Measurements from ENCODE around the gene ZKSCAN5. TPM values are rescaled to one million over a fixed set of nuclear protein-coding genes. Genes with fewer than 3 reads are reported as not detected.

ZKSCAN5 gene
- total and polyA plus RNA-seq, 2 experiments from 2014 or later, result 4.6 to 13.4 TPM

- no peak for TF ChIP-seq ZNF462 (CRISPR knock-in tag; IDR thresholded peaks at IDR 0.05)
- TF ChIP-seq EZH2 (IDR thresholded peaks at IDR 0.05; ENCODE audit: low read depth, unreplicated experiment), result no peak
- no peak for TF ChIP-seq JUNB (IDR thresholded peaks at IDR 0.05; ENCODE audit: unreplicated experiment)
These were observed 43.8 kb upstream of the ZKSCAN5 start (continued) for GRCh38 chr7:99460651-99461050.

- Mint-ChIP-seq H3K4me1 (peaks cover 12% of the 10 kb centered on the region; the same call in 2 of the 3 replicates), H3K9me3 (no peaks in the 10 kb centered on the region), H3K4me3 (no peak overlapping the region), H3K27me3 (ENCODE audit: insufficient read depth, low read depth, poor library complexity) (peaks cover 21% of the 10 kb centered on the region), H3K36me3 (ENCODE audit: low read depth) (peaks cover 83% of the 10 kb centered on the region), H3K27ac (no peak overlapping the region)
- Histone ChIP-seq H3K36me3 (ENCODE audit: insufficient read depth) (peaks cover 16% of the 10 kb centered on the region), H3K4me3 (no peak overlapping the region), H3K27ac (ENCODE audit: low read depth) (no peak overlapping the region), H3K79me2 (replicated peaks; ENCODE audit: insufficient read depth) (peaks cover 81% of the 10 kb centered on the region), H3F3A (replicated peaks; ENCODE audit: low read depth) (peaks cover 49% of the 10 kb centered on the region), H3K4me1 (ENCODE audit: insufficient read depth) (peaks cover 6% of the 10 kb centered on the region), H3K9me2 (ENCODE audit: insufficient read depth) (no peaks in the 10 kb centered on the region), H4K20me1 (replicated peaks; ENCODE audit: insufficient read depth) (peaks cover 43% of the 10 kb centered on the region), H2AFZ (no peak overlapping the region), H3K4me2 (no peak overlapping the region), H3K27me3 (ENCODE audit: insufficient read depth) (no peaks in the 10 kb centered on the region)
- ATAC-seq (no peak), DNase-seq (ENCODE audit: low spot score) (peak; percentile 35)
- no peak for TF ChIP-seq ZNF331 (CRISPR knock-in tag; IDR thresholded peaks at IDR 0.05; ENCODE audit: low read depth)
- TF ChIP-seq CTCF (conservative IDR thresholded peaks at IDR 0.05; ENCODE audit: low read depth in 2 of 2), result 0 out of 4 replicates have a peak, but pooled peaks of 1 of the 2 experiments have one; percentile 11
These were observed 43.2 kb upstream of the ZKSCAN5 start for GRCh38 chr7:99461221-99461620.
